Spleen (tissue), 11 donors: ENCODE measurements around the gene AFF1. TPM values are rescaled to one million over a fixed set of nuclear protein-coding genes. Genes with fewer than 3 reads are reported as not detected.

Experiments
- DNase-seq: peaks from one replicate; pipeline ENCODE4 v3.0.0-alpha.2; 2020
- H3K27ac ChIP-seq, 8 donors: fragments of 200-600 bp; sonication (generic) in 7 of 8; 1 replicate in 4 of 8; 2 replicates in 4 of 8; pipeline versions ENCODE4 v1.5.0 to v1.8.0; 2016 to 2021; ENCODE audit warnings: inconsistent platforms in 4 of 8, mild to moderate bottlenecking in 4 of 8, moderate library complexity in 1 of 8
- H3K27me3 ChIP-seq, 7 donors: fragments of 200-600 bp; sonication (generic) in 6 of 7; replicated peaks in 1 of 7; 1 replicate in 4 of 7; 2 replicates in 3 of 7; pipeline versions ENCODE4 v1.5.0 to v1.8.0; 2016 to 2021; ENCODE audit warnings: inconsistent platforms in 3 of 7, mild to moderate bottlenecking in 1 of 7
- H3K36me3 ChIP-seq, 6 donors: fragments of 200-600 bp; sonication (generic) in 5 of 6; 1 replicate in 4 of 6; 2 replicates in 2 of 6; pipeline versions ENCODE4 v1.5.0 to v1.8.0; 2016 to 2021; ENCODE audit warnings: inconsistent platforms in 2 of 6
- H3K4me1 ChIP-seq, 6 donors: fragments of 200-600 bp; sonication (generic) in 5 of 6; 1 replicate in 3 of 6; 2 replicates in 3 of 6; pipeline versions ENCODE4 v1.5.0 to v1.8.0; 2016 to 2021; ENCODE audit warnings: inconsistent platforms in 3 of 6
- H3K4me3 ChIP-seq, 8 donors: fragments of 200-600 bp; sonication (generic) in 7 of 8; 1 replicate in 4 of 8; 2 replicates in 4 of 8; pipeline versions ENCODE4 v1.5.0 to v1.8.0; 2016 to 2021; ENCODE audit warnings: inconsistent platforms in 4 of 8, mild to moderate bottlenecking in 4 of 8, moderate library complexity in 2 of 8
- H3K9me3 ChIP-seq, 8 donors: fragments of 200-600 bp; sonication (generic) in 7 of 8; 1 replicate in 4 of 8; 2 replicates in 4 of 8; pipeline versions ENCODE4 v1.5.0 to v1.8.0; 2016 to 2021; ENCODE audit warnings: inconsistent platforms in 4 of 8
- POLR2A ChIP-seq, 3 donors: fragments of 450-650 bp; IDR thresholded peaks; one replicate each; pipeline ENCODE4 v1.5.1; 2017; ENCODE audit warnings: antibody characterized with exemption in 3 of 3, mild to moderate bottlenecking in 1 of 3
- POLR2AphosphoS5 ChIP-seq, 3 donors: sonication (generic); formaldehyde crosslinking; IDR thresholded peaks; one replicate each; pipeline ENCODE4 v1.5.1; 2017; ENCODE audit warnings: antibody characterized with exemption in 3 of 3
- WGBS, 5 donors: extraction: QIAGEN DNeasy Blood & Tissue Kit in 3 of 5; methylation state at CpG; one replicate each; pipeline versions ENCODE4 v1.1.5 to v1.1.7; 2013 to 2018; 5-methylcytosine and 5-hydroxymethylcytosine counted together
- intact Hi-C: fragments of 100-400 bp; cut with DNase I; formaldehyde crosslinking; loops from one replicate; pipeline ENCODE4 v1.15.0; 2023; ENCODE audit warnings: low total_unique reads
- polyA plus RNA-seq, 3 donors: library from polyadenylated mRNA; stranded (reverse); fragments of 200-250 nt; gene quantifications; one replicate each; pipeline ENCODE4 v1.2.1, GENCODE V29; 2013
- total RNA-seq, 7 donors: library from RNA; depleted of rRNA in 3 of 7; stranded (reverse); fragments of >200 nt in 3 of 7; fragmentation: NEBNext Ultra II Directional in 4 of 7; extraction: Animal tissue kit (Norgen Biotek cat#: 25700) in 4 of 7; gene quantifications; one replicate each; pipeline versions ENCODE4 v1.1.0 to v1.2.1, GENCODE V29; 2016 to 2021
- TF ChIP-seq, protein P1 (sequence below), 11 experiments: fragments of 200-600 bp in 7 of 11; fragments of 450-650 bp in 4 of 11; sonication (generic) in 4 of 11; IDR thresholded peaks in 8 of 11; conservative IDR thresholded peaks in 3 of 11; 1 replicate in 7 of 11; 2 replicates in 4 of 11; pipeline versions ENCODE4 v1.4.0 to v1.8.0; 2016 to 2021; ENCODE audit warnings: antibody characterized with exemption in 11 of 11, inconsistent platforms in 4 of 11, mild to moderate bottlenecking in 1 of 11
- donor health status: healthy with polysubstance abuse.
- donor health status: DM: no; HTN: no; CAD: no; lungs with moderate emphysema.
- donor health status: DM: no; HTN: no; CAD: no.
- donor health status: Bipolar disorder and iron deficiency.
- donor health status: healthy.
- donor health status: DM: no; HTN: no; CAD: no.
- donor health status: DM: yes; HTN: yes; CAD: no.

The AFF1 gene
- total and polyA plus RNA-seq, 10 donors, result 4.4 to 119 (median 80.8) TPM

- intact Hi-C loops, result no loop called here
- Histone ChIP-seq H3K4me1 (peaks cover 46 to 97% (median 78%) of the 10 kb centered on the region in 6 donors), H3K27me3 (no peaks in the 10 kb centered on the region), H3K27ac (peak overlapping the region in 1 of 8 donors; percentile 12), H3K36me3 (no peaks in the 10 kb centered on the region), H3K9me3 (no peaks in the 10 kb centered on the region), H3K4me3 (no peak overlapping the region)
- WGBS, 5 donors, result 49 to 73% (median 62%) methylated on average over 1 of the region's 1 CpG
- TF ChIP-seq POLR2AphosphoS5 (IDR thresholded peaks at IDR 0.05) (no peak), POLR2A (IDR thresholded peaks at IDR 0.05) (no peak)
- TF ChIP-seq, protein P1, sequence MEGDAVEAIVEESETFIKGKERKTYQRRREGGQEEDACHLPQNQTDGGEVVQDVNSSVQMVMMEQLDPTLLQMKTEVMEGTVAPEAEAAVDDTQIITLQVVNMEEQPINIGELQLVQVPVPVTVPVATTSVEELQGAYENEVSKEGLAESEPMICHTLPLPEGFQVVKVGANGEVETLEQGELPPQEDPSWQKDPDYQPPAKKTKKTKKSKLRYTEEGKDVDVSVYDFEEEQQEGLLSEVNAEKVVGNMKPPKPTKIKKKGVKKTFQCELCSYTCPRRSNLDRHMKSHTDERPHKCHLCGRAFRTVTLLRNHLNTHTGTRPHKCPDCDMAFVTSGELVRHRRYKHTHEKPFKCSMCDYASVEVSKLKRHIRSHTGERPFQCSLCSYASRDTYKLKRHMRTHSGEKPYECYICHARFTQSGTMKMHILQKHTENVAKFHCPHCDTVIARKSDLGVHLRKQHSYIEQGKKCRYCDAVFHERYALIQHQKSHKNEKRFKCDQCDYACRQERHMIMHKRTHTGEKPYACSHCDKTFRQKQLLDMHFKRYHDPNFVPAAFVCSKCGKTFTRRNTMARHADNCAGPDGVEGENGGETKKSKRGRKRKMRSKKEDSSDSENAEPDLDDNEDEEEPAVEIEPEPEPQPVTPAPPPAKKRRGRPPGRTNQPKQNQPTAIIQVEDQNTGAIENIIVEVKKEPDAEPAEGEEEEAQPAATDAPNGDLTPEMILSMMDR (IDR thresholded peaks at IDR 0.05 in 8 of 11, conservative IDR thresholded peaks at IDR 0.05 in 3 of 11), result no peak
- no peak for DNase-seq
Observed at GRCh38 chr4:87024201-87024600, 89.4 kb downstream of the AFF1 start.

DNA sequence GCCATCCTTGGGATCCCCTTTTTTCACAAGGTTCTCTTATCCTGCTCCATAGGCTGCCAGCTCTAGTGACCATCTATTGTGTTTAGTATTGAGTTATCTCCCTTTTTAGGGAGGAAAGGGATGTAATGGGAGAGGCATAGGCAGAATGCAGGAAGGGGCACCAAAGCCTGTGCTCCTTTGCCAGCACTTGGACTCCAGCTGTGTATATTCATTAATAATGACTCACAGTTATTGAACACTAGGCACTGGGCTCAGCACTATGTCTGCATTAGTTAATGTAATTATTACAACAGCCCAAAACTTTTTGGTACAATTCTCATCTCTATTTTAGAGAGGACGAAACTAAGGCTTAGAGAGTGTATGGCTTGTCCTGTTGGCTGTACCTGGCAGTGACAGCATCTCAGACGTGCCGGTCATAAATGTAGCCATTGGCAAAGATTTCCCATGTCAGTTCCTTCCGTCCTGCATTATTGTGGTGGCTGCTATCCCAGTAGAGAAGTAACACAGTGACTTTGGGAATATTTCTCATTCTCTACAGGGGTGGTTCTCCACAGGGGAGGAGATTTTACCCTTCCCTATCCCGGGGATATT lies 90.3 kb downstream of the AFF1 start:
- H3K27me3 ChIP-seq, result no peaks in the 10 kb centered on the region
- H3K4me3 ChIP-seq, result no peak overlapping the region
- H3K27ac ChIP-seq, result peak overlapping the region in 2 of 8 donors; percentile 74 to 75
- intact Hi-C loops, result no loop called here
- H3K36me3 ChIP-seq, result no peaks in the 10 kb centered on the region
- TF ChIP-seq POLR2A (IDR thresholded peaks at IDR 0.05) (no peak), POLR2AphosphoS5 (IDR thresholded peaks at IDR 0.05) (no peak)
- TF ChIP-seq, protein P1 (IDR thresholded peaks at IDR 0.05 in 8 of 11, conservative IDR thresholded peaks at IDR 0.05 in 3 of 11), result no peak
- DNase-seq, result no peak
- 77 to 90% (median 83%) methylated on average over 5 of the region's 5 CpGs for WGBS, 5 donors
- H3K4me1 ChIP-seq, result peaks cover 43 to 97% (median 79%) of the 10 kb centered on the region in 6 donors
- H3K9me3 ChIP-seq, result no peaks in the 10 kb centered on the region

- Histone ChIP-seq H3K4me1 (peaks cover 41 to 97% (median 79%) of the 10 kb centered on the region in 6 donors), H3K27me3 (no peaks in the 10 kb centered on the region), H3K4me3 (no peak overlapping the region), H3K27ac (peak overlapping the region in 3 of 8 donors; percentile 72 to 75 (median 74)), H3K9me3 (no peaks in the 10 kb centered on the region), H3K36me3 (no peaks in the 10 kb centered on the region)
- TF ChIP-seq POLR2AphosphoS5 (IDR thresholded peaks at IDR 0.05), result no peak
- DNase-seq, result no peak
- intact Hi-C loops, result no loop called here
- WGBS, 5 donors, result 90 to 95% (median 93%) methylated on average over 6 of the region's 6 CpGs
Observed at GRCh38 chr4:87025614-87026041, 90.8 kb downstream of the AFF1 start.

- peak overlapping the region; percentile 32 to 75 (median 72) for H3K27ac ChIP-seq
- intact Hi-C loops, result no loop called here
- peak overlapping the region in 1 of 8 donors; percentile 0 for H3K4me3 ChIP-seq
- H3K36me3 ChIP-seq, result no peaks in the 10 kb centered on the region
- 23 to 32% (median 29%) methylated on average over 4 of the region's 4 CpGs for WGBS, 5 donors
- no peak for DNase-seq
- H3K27me3 ChIP-seq, result no peaks in the 10 kb centered on the region
- H3K4me1 ChIP-seq, result peaks cover 43 to 97% (median 85%) of the 10 kb centered on the region in 6 donors
- TF ChIP-seq, protein P1 (IDR thresholded peaks at IDR 0.05 in 8 of 11, conservative IDR thresholded peaks at IDR 0.05 in 3 of 11), result no peak
- peak in 1 of 3 donors; percentile 70 for TF ChIP-seq POLR2AphosphoS5 (IDR thresholded peaks at IDR 0.05)
- no peaks in the 10 kb centered on the region for H3K9me3 ChIP-seq
Observed at GRCh38 chr4:87026800-87027495, 92.1 kb downstream of the AFF1 start.
